Activated CD4-positive, alpha-beta T cell treated with anti-CD3 and anti-CD28 coated beads, Interleukin-2, amount 10 ng/mL, durations not matched to agents 7 days and 5 days (primary cell): ENCODE measurements around the gene ABCC4. TPM values are rescaled to one million over a fixed set of nuclear protein-coding genes. Genes with fewer than 3 reads are reported as not detected.

ENCODE experiments used
- CTCF ChIA-PET: fragments of 350-600 bp; sonication (Branson Sonifier 250); formaldehyde crosslinking; loops from one replicate; lab custom pipeline; 2021; ENCODE audit warnings: antibody characterized with exemption; lab: Charles Lee
- POLR2A ChIA-PET: fragments of 350-600 bp; sonication (Branson Sonifier 250); formaldehyde crosslinking; loops from one replicate; lab custom pipeline; 2021; ENCODE audit warnings: antibody characterized with exemption; lab: Charles Lee
- DNase-seq: peaks from one replicate; pipeline ENCODE4 v3.0.0-alpha.2; 2020
- H3K27ac Mint-ChIP-seq: one replicate; pipeline ENCODE4 v1.8.0; 2021; ENCODE audit warnings: mild to moderate bottlenecking, moderate library complexity, mixed read lengths
- H3K27me3 Mint-ChIP-seq: one replicate; pipeline ENCODE4 v1.8.0; 2021; ENCODE audit warnings: mixed read lengths
- H3K36me3 Mint-ChIP-seq: one replicate; pipeline ENCODE4 v1.8.0; 2021; ENCODE audit warnings: low read depth, mixed read lengths
- H3K4me1 Mint-ChIP-seq: one replicate; pipeline ENCODE4 v1.8.0; 2021; ENCODE audit warnings: mixed read lengths
- H3K4me3 Mint-ChIP-seq: one replicate; pipeline ENCODE4 v1.8.0; 2021; ENCODE audit warnings: mild to moderate bottlenecking, moderate library complexity, mixed read lengths
- H3K9me3 Mint-ChIP-seq: one replicate; pipeline ENCODE4 v1.8.0; 2021; ENCODE audit warnings: mixed read lengths
- total RNA-seq, 2 experiments: library from RNA; stranded (reverse); gene quantifications; one replicate each; pipeline ENCODE4 v1.2.3, GENCODE V29; 2021

The ABCC4 gene
- total RNA-seq, 2 experiments from 2014 or later: 4.8 to 7.0 TPM

- H3K36me3 Mint-ChIP-seq: peaks cover 2% of the 10 kb centered on the region
These were observed 39.3 kb downstream of the ABCC4 start for GRCh38 chr13:95261956-95262355.

GRCh38 chr13:95260031-95260525 lies 41.2 kb downstream of the ABCC4 start:
- no peaks in the 10 kb centered on the region for H3K27me3 Mint-ChIP-seq
- ChIA-PET CTCF (no interaction called here), POLR2A (no interaction called here)
- DNase-seq: no peak
- no peaks in the 10 kb centered on the region for H3K4me1 Mint-ChIP-seq
- H3K9me3 Mint-ChIP-seq: no peaks in the 10 kb centered on the region
- H3K4me3 Mint-ChIP-seq: no peak overlapping the region
- no peaks in the 10 kb centered on the region for H3K36me3 Mint-ChIP-seq
- H3K27ac Mint-ChIP-seq: no peak overlapping the region

More at GRCh38 chr13:95261956-95262355, 39.3 kb downstream of the ABCC4 start:
- Mint-ChIP-seq H3K4me1 (no peaks in the 10 kb centered on the region), H3K4me3 (no peak overlapping the region), H3K27ac (no peak overlapping the region), H3K27me3 (no peaks in the 10 kb centered on the region), H3K9me3 (no peaks in the 10 kb centered on the region)
- CTCF ChIA-PET: no interaction called here
- DNase-seq: no peak
- POLR2A ChIA-PET: no interaction called here

GRCh38 chr13:95258619-95259194 lies 42.5 kb downstream of the ABCC4 start:
- no peaks in the 10 kb centered on the region for H3K27me3 Mint-ChIP-seq
- H3K36me3 Mint-ChIP-seq: no peaks in the 10 kb centered on the region
- H3K9me3 Mint-ChIP-seq: no peaks in the 10 kb centered on the region
- no peaks in the 10 kb centered on the region for H3K4me1 Mint-ChIP-seq
- DNase-seq: no peak
- no peak overlapping the region for H3K4me3 Mint-ChIP-seq
- CTCF ChIA-PET: no interaction called here
- POLR2A ChIA-PET: no interaction called here
- H3K27ac Mint-ChIP-seq: no peak overlapping the region

DNA sequence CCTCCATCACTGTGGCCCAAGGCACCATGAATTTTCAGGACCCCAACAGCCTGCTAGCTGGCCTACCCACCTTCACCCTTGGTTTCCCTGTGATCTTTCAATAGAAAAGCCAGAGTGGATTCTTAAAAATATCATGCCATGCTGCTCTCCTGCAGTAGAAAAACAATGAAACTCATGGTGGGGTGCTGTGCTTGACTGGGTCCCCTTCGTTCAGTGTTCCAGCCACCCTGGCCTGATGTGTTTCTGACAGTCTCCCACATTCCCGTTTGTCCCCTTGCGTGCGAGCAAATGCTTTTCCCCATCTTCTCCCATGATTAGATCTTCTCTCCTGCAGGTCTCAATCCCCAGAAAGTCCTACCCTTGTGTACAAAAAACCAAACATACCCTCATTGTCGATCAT lies 43.2 kb downstream of the ABCC4 start:
- H3K27ac Mint-ChIP-seq: no peak overlapping the region
- no peaks in the 10 kb centered on the region for H3K9me3 Mint-ChIP-seq
- CTCF ChIA-PET: no interaction called here

GRCh38 chr13:95256091-95256490 lies 45.2 kb downstream of the ABCC4 start:
- ChIA-PET POLR2A (no interaction called here), CTCF (no interaction called here)
- no peak for DNase-seq
- no peaks in the 10 kb centered on the region for H3K27me3 Mint-ChIP-seq
- no peak overlapping the region for H3K27ac Mint-ChIP-seq
- no peaks in the 10 kb centered on the region for H3K36me3 Mint-ChIP-seq
- no peaks in the 10 kb centered on the region for H3K9me3 Mint-ChIP-seq
- peaks cover 1% of the 10 kb centered on the region for H3K4me1 Mint-ChIP-seq
- no peak overlapping the region for H3K4me3 Mint-ChIP-seq

More for the DNA sequence above, 43.2 kb downstream of the ABCC4 start:
- no peak for DNase-seq
- Mint-ChIP-seq H3K36me3 (no peaks in the 10 kb centered on the region), H3K4me1 (no peaks in the 10 kb centered on the region), H3K27me3 (no peaks in the 10 kb centered on the region), H3K4me3 (no peak overlapping the region)
- POLR2A ChIA-PET: no interaction called here

- ChIA-PET POLR2A (interaction anchor here (0.7 kb wide), 1 partner anchor 366 kb away, joined by 5 read pairs; no protein-coding TSS in a partner anchor), CTCF (no interaction called here)
- Mint-ChIP-seq H3K9me3 (no peaks in the 10 kb centered on the region), H3K27ac (no peak overlapping the region), H3K4me3 (no peak overlapping the region), H3K27me3 (no peaks in the 10 kb centered on the region), H3K36me3 (no peaks in the 10 kb centered on the region), H3K4me1 (peaks cover 2% of the 10 kb centered on the region)
- DNase-seq: no peak
These were observed 46.0 kb downstream of the ABCC4 start for GRCh38 chr13:95255072-95255732.

- DNase-seq: no peak
- CTCF ChIA-PET: no interaction called here
- POLR2A ChIA-PET: no interaction called here
These were observed 46.9 kb downstream of the ABCC4 start for GRCh38 chr13:95254339-95254738.

GRCh38 chr13:95253033-95253432 lies 48.2 kb downstream of the ABCC4 start:
- peaks cover 2% of the 10 kb centered on the region for H3K4me1 Mint-ChIP-seq
- H3K36me3 Mint-ChIP-seq: no peaks in the 10 kb centered on the region
- H3K9me3 Mint-ChIP-seq: no peaks in the 10 kb centered on the region
- H3K27me3 Mint-ChIP-seq: no peaks in the 10 kb centered on the region
- ChIA-PET CTCF (no interaction called here), POLR2A (interaction anchor here (0.6 kb wide), 1 partner anchor 127 kb away, joined by 7 read pairs; no protein-coding TSS in a partner anchor)
- H3K27ac Mint-ChIP-seq: no peak overlapping the region
- no peak for DNase-seq
- no peak overlapping the region for H3K4me3 Mint-ChIP-seq

More at GRCh38 chr13:95254339-95254738, 46.9 kb downstream of the ABCC4 start:
- no peaks in the 10 kb centered on the region for H3K9me3 Mint-ChIP-seq
- H3K27ac Mint-ChIP-seq: no peak overlapping the region
- H3K36me3 Mint-ChIP-seq: no peaks in the 10 kb centered on the region
- no peaks in the 10 kb centered on the region for H3K27me3 Mint-ChIP-seq
- H3K4me1 Mint-ChIP-seq: peaks cover 2% of the 10 kb centered on the region
- H3K4me3 Mint-ChIP-seq: no peak overlapping the region

DNA sequence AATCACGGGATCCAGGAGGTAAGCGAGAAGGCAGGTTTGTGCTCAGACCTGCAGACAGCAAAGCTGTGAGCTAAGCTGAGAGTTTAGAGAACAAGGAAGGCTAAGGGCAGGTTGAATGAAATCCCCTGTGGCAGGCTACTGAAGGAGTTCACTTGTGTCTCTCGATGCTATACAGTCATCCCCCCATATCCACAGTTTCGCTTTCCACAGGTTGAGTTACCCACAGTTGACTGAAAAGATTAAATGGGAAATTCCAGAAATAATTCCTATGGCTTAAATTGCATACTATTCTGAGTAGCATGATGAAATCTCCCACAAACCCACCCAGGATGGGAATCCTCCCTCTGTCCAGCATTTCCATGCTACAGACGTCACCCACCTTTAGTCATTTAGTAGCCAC lies 49.6 kb downstream of the ABCC4 start:
- POLR2A ChIA-PET: no interaction called here

GRCh38 chr13:95250961-95251360 lies 50.3 kb downstream of the ABCC4 start:
- peaks cover 2% of the 10 kb centered on the region for H3K4me1 Mint-ChIP-seq
- H3K9me3 Mint-ChIP-seq: no peaks in the 10 kb centered on the region
- H3K36me3 Mint-ChIP-seq: peaks cover 6% of the 10 kb centered on the region
- DNase-seq: no peak
- ChIA-PET CTCF (interaction anchor here (0.7 kb wide), 1 partner anchor 282 kb away, joined by 3 read pairs; no protein-coding TSS in a partner anchor), POLR2A (no interaction called here)
- H3K27ac Mint-ChIP-seq: no peak overlapping the region
- H3K4me3 Mint-ChIP-seq: no peak overlapping the region
- no peaks in the 10 kb centered on the region for H3K27me3 Mint-ChIP-seq

More for the DNA sequence above, 49.6 kb downstream of the ABCC4 start:
- peaks cover 2% of the 10 kb centered on the region for H3K4me1 Mint-ChIP-seq
- H3K27me3 Mint-ChIP-seq: no peaks in the 10 kb centered on the region
- H3K4me3 Mint-ChIP-seq: no peak overlapping the region
- peaks cover 2% of the 10 kb centered on the region for H3K36me3 Mint-ChIP-seq
- DNase-seq: no peak
- no peaks in the 10 kb centered on the region for H3K9me3 Mint-ChIP-seq
- H3K27ac Mint-ChIP-seq: no peak overlapping the region
- CTCF ChIA-PET: no interaction called here

GRCh38 chr13:95248953-95249352 lies 52.3 kb downstream of the ABCC4 start:
- H3K36me3 Mint-ChIP-seq: peaks cover 7% of the 10 kb centered on the region
- peaks cover 2% of the 10 kb centered on the region for H3K4me1 Mint-ChIP-seq
- POLR2A ChIA-PET: no interaction called here
- no peaks in the 10 kb centered on the region for H3K9me3 Mint-ChIP-seq
- CTCF ChIA-PET: interaction anchor here (1.5 kb wide), 1 partner anchor 60 kb away, joined by 3 read pairs; no protein-coding TSS in a partner anchor
- H3K27ac Mint-ChIP-seq: no peak overlapping the region
- no peak for DNase-seq
- no peak overlapping the region for H3K4me3 Mint-ChIP-seq
- no peaks in the 10 kb centered on the region for H3K27me3 Mint-ChIP-seq

GRCh38 chr13:95247852-95248251 lies 53.4 kb downstream of the ABCC4 start:
- H3K36me3 Mint-ChIP-seq: peaks cover 7% of the 10 kb centered on the region
- ChIA-PET CTCF (interaction anchor here (0.6 kb wide), 1 partner anchor 197 kb away, joined by 5 read pairs; no protein-coding TSS in a partner anchor), POLR2A (no interaction called here)
- no peak overlapping the region for H3K4me3 Mint-ChIP-seq
- peaks cover 2% of the 10 kb centered on the region for H3K4me1 Mint-ChIP-seq
- no peak overlapping the region for H3K27ac Mint-ChIP-seq
- DNase-seq: no peak
- H3K9me3 Mint-ChIP-seq: no peaks in the 10 kb centered on the region
- H3K27me3 Mint-ChIP-seq: no peaks in the 10 kb centered on the region

DNA sequence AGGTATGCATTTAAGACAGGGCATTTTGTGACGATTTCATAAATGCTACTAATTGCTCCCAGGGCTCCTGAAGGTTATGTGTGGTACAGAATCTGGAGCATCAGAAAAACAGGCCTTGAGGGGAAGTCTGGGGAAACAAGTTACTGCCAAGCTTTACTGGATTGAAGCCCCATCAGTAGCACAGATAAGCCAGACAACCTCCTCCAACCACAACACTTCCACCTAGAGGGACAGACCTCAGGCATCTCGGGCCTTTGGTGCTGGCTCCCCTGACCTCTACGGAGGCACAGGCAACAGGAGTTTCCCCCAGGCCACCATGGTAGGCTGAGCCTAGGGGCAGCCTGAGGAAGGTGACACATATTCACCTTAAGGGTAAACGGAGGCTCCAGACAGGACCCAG lies 54.1 kb downstream of the ABCC4 start:
- Mint-ChIP-seq H3K4me1 (peaks cover 2% of the 10 kb centered on the region), H3K27ac (no peak overlapping the region), H3K4me3 (no peak overlapping the region), H3K27me3 (no peaks in the 10 kb centered on the region), H3K36me3 (peaks cover 7% of the 10 kb centered on the region), H3K9me3 (no peaks in the 10 kb centered on the region)
- ChIA-PET CTCF (interaction anchor here (0.6 kb wide), 1 partner anchor 196 kb away, joined by 5 read pairs; no protein-coding TSS in a partner anchor), POLR2A (no interaction called here)
- DNase-seq: no peak
